Loucy (cell line): ENCODE measurements around the gene TMEM269.

Source experiments
- H2AFZ ChIP-seq: fragments of 200-600 bp; sonication (generic); 2 replicates; pipeline ENCODE4 v1.6.0; 2016; ENCODE audit warnings: antibody characterized with exemption, mild to moderate bottlenecking, low read length, moderate library complexity
- H3F3A ChIP-seq: fragments of 200-600 bp; 2 replicates; pipeline ENCODE4 v1.6.0; 2016; ENCODE audit warnings: antibody characterized with exemption, low read depth, mild to moderate bottlenecking
- H3K27me3 ChIP-seq: fragments of 200-600 bp; sonication (generic); 2 replicates; pipeline ENCODE4 v1.6.1; 2014; ENCODE audit warnings: low read length, mild to moderate bottlenecking; ENCODE audit not compliant: insufficient read depth, poor library complexity, severe bottlenecking
- H3K36me3 ChIP-seq: fragments of 200-600 bp; sonication (generic); 2 replicates; pipeline ENCODE4 v1.6.1; 2016; ENCODE audit warnings: low read length; ENCODE audit not compliant: insufficient read depth
- H3K4me1 ChIP-seq: fragments of 200-600 bp; sonication (generic); 2 replicates; pipeline ENCODE4 v1.5.1; 2014; ENCODE audit warnings: low read length, mild to moderate bottlenecking; ENCODE audit not compliant: insufficient read depth, poor library complexity, severe bottlenecking
- H3K4me2 ChIP-seq: fragments of 200-600 bp; sonication (generic); 2 replicates; pipeline ENCODE4 v1.6.0; 2014; ENCODE audit warnings: antibody characterized with exemption, low read length, low read depth, mild to moderate bottlenecking; ENCODE audit not compliant: poor library complexity, severe bottlenecking
- H3K4me3 ChIP-seq: fragments of 200-600 bp; sonication (generic); 2 replicates; pipeline ENCODE4 v1.5.1; 2014; ENCODE audit warnings: low read length, mild to moderate bottlenecking, mixed read lengths; ENCODE audit not compliant: poor library complexity, severe bottlenecking
- H3K79me2 ChIP-seq: fragments of 200-600 bp; sonication (generic); 2 replicates; pipeline ENCODE4 v1.6.1; 2014; ENCODE audit warnings: low read length; ENCODE audit not compliant: insufficient read depth
- H3K9ac ChIP-seq: fragments of 200-600 bp; sonication (generic); 2 replicates; pipeline ENCODE4 v1.6.0; 2014; ENCODE audit warnings: mild to moderate bottlenecking, low read depth, low read length, moderate library complexity; ENCODE audit not compliant: poor library complexity, severe bottlenecking
- H3K9me2 ChIP-seq: fragments of 200-600 bp; sonication (generic); replicated peaks from 2 replicates; pipeline ENCODE4 v1.6.1; 2016; ENCODE audit warnings: low read depth, low read length, mixed read lengths
- H3K9me3 ChIP-seq: fragments of 200-600 bp; sonication (generic); 2 replicates; pipeline ENCODE4 v1.6.1; 2014; ENCODE audit warnings: mild to moderate bottlenecking, antibody characterized with exemption, low read length, low read depth; ENCODE audit not compliant: insufficient read depth
- H4K20me1 ChIP-seq: fragments of 200-600 bp; sonication (generic); 2 replicates; pipeline ENCODE4 v1.6.0; 2014; ENCODE audit warnings: antibody characterized with exemption, low read length, mild to moderate bottlenecking; ENCODE audit not compliant: insufficient read depth, poor library complexity, severe bottlenecking
- EZH2phosphoT487 ChIP-seq: fragments of 200-600 bp; IDR thresholded peaks from 2 replicates; pipeline ENCODE4 v1.6.1; 2018; ENCODE audit warnings: antibody characterized with exemption, mild to moderate bottlenecking, moderate library complexity, borderline replicate concordance
- TF ChIP-seq, protein P1 (sequence below): fragments of 200-600 bp; sonication (generic); conservative IDR thresholded peaks from 2 replicates; pipeline ENCODE4 v1.5.1; 2014; ENCODE audit warnings: mild to moderate bottlenecking, antibody characterized with exemption, low read length

Gene TMEM269

DNA sequence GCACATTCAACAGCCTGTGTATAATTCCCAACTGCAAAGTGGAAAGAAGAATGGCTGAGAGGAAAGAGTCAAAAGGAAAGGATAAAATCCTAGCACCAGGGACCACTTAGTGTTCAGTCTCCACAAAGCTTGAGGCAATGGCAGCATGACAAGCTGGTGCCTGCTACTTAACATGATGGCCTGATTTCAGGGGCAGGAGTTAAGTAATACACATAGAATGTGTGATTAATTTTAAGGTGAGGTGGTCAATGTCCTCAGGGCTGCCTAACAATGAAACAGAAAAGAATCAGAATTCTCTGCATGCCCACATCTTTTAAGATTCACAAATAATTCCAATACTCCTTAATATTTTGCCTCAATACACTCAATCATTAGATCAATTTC, 26.9 kb upstream of the TMEM269 start:
- Histone ChIP-seq H4K20me1 (no peaks in the 10 kb centered on the region), H3K36me3 (peaks cover 48% of the 10 kb centered on the region; the same call in 1 of the 2 replicates), H3F3A (no peaks in the 10 kb centered on the region), H3K79me2 (no peaks in the 10 kb centered on the region; the same call in 1 of the 2 replicates), H3K9me2 (no peaks in the 10 kb centered on the region), H3K9me3 (no peaks in the 10 kb centered on the region), H3K4me1 (peaks cover 7% of the 10 kb centered on the region), H3K27me3 (no peaks in the 10 kb centered on the region), H2AFZ (no peak overlapping the region), H3K4me3 (no peak overlapping the region), H3K4me2 (no peak overlapping the region), H3K9ac (no peak overlapping the region)
- no peak for TF ChIP-seq EZH2phosphoT487
- TF ChIP-seq, protein P1, sequence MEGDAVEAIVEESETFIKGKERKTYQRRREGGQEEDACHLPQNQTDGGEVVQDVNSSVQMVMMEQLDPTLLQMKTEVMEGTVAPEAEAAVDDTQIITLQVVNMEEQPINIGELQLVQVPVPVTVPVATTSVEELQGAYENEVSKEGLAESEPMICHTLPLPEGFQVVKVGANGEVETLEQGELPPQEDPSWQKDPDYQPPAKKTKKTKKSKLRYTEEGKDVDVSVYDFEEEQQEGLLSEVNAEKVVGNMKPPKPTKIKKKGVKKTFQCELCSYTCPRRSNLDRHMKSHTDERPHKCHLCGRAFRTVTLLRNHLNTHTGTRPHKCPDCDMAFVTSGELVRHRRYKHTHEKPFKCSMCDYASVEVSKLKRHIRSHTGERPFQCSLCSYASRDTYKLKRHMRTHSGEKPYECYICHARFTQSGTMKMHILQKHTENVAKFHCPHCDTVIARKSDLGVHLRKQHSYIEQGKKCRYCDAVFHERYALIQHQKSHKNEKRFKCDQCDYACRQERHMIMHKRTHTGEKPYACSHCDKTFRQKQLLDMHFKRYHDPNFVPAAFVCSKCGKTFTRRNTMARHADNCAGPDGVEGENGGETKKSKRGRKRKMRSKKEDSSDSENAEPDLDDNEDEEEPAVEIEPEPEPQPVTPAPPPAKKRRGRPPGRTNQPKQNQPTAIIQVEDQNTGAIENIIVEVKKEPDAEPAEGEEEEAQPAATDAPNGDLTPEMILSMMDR: no peak

DNA sequence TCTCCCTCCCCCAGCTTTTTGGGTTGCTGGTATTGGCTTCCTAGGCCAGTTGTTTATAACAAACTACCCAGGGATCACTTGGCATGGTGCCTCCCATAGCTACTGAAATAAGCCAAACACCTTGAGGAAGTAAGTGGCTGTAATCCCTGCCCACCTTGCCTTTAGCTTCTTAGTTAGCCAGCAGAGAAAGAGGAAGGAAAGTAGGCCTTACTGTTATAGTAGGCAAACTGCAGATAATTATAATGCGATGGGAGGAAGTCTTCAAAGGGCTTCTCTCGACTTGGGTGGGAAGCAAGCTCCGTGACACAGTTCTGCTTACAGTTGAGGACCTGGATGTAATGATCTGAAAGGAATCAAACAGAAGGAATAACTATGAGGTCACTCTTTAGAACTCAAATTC, 26.1 kb upstream of the TMEM269 start:
- H3K4me1 ChIP-seq: peaks cover 10% of the 10 kb centered on the region
- no peaks in the 10 kb centered on the region for H4K20me1 ChIP-seq
- TF ChIP-seq, protein P1: no peak
- TF ChIP-seq EZH2phosphoT487: no peak
- peaks cover 48% of the 10 kb centered on the region; the same call in 1 of the 2 replicates for H3K36me3 ChIP-seq
- no peaks in the 10 kb centered on the region for H3K27me3 ChIP-seq
- H3K4me2 ChIP-seq: no peak overlapping the region
- no peak overlapping the region for H3K9ac ChIP-seq
- H3K4me3 ChIP-seq: no peak overlapping the region
- no peaks in the 10 kb centered on the region for H3K9me2 ChIP-seq
- no peaks in the 10 kb centered on the region for H3K9me3 ChIP-seq
- no peak overlapping the region for H2AFZ ChIP-seq
- no peaks in the 10 kb centered on the region for H3F3A ChIP-seq
- peaks cover 5% of the 10 kb centered on the region for H3K79me2 ChIP-seq

DNA sequence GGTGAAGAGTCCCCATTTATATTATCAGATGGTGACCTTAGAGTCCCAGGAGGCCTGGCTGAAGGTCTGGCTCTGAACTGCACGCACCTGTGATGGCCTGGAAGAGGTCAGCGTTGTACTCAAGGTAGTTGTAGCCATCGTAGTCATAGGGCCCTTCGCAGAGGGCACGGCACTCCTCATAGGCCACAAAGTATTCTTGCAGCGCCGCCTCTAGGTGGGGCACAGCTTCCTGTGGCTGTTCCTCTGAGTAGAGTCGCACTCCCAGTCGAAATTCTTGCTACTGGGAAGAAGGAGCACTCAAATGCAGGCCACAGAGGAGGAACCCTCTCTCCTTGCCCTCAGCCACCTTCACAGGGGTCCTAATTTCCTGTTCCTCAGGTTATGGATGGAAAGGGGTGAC, 25.7 kb upstream of the TMEM269 start:
- no peak overlapping the region for H3K9ac ChIP-seq
- H3K9me2 ChIP-seq: no peaks in the 10 kb centered on the region
- H3K27me3 ChIP-seq: no peaks in the 10 kb centered on the region
- H3K4me3 ChIP-seq: no peak overlapping the region
- H3K79me2 ChIP-seq: peaks cover 10% of the 10 kb centered on the region
- TF ChIP-seq, protein P1: peak; percentile 24; the same call in 1 of the 2 replicates
- no peak for TF ChIP-seq EZH2phosphoT487
- H3K9me3 ChIP-seq: no peaks in the 10 kb centered on the region
- H2AFZ ChIP-seq: no peak overlapping the region
- no peak overlapping the region for H3K4me2 ChIP-seq
- peaks cover 47% of the 10 kb centered on the region; the same call in 1 of the 2 replicates for H3K36me3 ChIP-seq
- peaks cover 1% of the 10 kb centered on the region for H4K20me1 ChIP-seq
- no peaks in the 10 kb centered on the region for H3F3A ChIP-seq
- peaks cover 11% of the 10 kb centered on the region for H3K4me1 ChIP-seq
